ENCODE results near the gene USHBP1.

The USHBP1 gene, protein sequence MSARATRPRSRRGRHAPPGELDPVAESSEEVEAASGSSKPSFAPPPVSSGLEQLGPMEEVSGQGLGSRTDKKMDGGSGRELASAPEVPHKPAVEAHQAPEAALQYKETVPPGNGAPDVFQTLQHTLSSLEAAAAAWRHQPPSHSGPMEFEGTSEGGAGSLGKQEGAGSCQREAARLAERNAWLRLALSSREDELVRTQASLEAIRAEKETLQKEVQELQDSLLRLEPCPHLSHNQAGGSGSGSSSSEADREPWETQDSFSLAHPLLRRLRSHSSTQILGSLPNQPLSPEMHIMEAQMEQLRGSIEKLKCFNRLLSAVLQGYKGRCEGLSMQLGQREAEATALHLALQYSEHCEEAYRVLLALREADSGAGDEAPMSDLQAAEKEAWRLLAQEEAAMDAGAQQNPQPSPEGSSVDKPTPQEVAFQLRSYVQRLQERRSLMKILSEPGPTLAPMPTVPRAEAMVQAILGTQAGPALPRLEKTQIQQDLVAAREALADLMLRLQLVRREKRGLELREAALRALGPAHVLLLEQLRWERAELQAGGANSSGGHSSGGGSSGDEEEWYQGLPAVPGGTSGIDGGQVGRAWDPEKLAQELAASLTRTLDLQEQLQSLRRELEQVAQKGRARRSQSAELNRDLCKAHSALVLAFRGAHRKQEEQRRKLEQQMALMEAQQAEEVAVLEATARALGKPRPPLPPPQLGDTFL

GRCh38 chr19:17264641-17264979 lies at the start of gene USHBP1:
USHBP1 (minus strand) TSS chr19:17264745; CDS start chr19:17264299, 446 bp downstream.
- no peak for DNase-seq (ENCODE audit: low read depth)

GRCh38 chr19:17314007-17314593 lies 49.6 kb upstream of the USHBP1 start:
- DNase-seq (ENCODE audit: low read depth) = no peak

- DNase-seq (ENCODE audit: low read depth) = no peak
Observed at GRCh38 chr19:17312189-17313113, 47.9 kb upstream of the USHBP1 start.

GRCh38 chr19:17311455-17312188 lies 47.1 kb upstream of the USHBP1 start:
- DNase-seq (ENCODE audit: low read depth) = no peak

- DNase-seq (ENCODE audit: low read depth) = no peak
Observed at GRCh38 chr19:17309965-17310461, 45.5 kb upstream of the USHBP1 start.

DNA sequence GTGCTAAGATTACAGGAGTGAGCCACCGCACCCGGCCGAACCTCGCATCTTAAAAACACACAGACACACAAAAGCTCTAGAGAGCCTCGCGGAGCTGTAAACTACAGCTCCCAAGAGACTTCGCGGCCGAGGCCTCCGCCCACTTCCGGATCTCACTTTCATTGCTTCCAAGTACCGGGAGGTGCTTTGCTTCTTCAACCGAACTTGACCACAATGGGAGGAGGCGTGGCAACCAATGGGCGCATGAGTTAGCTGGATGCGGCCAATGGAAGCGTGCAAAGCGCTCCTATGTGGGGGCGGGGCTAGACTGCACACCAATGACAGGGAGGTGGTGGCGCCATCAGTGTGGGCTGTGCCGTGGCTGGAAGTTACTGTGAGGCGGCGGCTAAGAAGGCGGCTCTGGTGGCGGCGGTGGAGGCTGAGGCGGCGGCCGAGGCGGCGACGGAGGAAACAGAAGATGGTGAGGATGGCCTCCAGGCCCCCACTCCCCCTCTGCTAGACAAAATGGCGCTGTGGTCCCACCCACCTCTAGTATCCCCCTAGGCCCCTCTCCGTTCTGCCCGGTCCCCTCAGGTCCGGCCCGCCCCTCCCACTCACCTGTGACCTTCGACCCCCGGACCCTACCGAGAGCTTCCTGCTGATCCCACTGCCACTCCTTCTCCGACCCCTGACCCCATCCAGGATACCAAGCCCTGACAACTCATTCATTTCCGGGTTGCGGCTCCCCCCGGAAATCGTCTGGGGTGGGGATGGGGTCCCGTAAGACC lies 44.8 kb upstream of the USHBP1 start, which contains the start of gene DDA1:
Gene DDA1 (plus strand): TSS at position 366 of the 767 bp plus-strand sequence. CDS start 92 bp downstream, at position 458.
- DNase-seq (ENCODE audit: low read depth) = peak; percentile 100

DNA sequence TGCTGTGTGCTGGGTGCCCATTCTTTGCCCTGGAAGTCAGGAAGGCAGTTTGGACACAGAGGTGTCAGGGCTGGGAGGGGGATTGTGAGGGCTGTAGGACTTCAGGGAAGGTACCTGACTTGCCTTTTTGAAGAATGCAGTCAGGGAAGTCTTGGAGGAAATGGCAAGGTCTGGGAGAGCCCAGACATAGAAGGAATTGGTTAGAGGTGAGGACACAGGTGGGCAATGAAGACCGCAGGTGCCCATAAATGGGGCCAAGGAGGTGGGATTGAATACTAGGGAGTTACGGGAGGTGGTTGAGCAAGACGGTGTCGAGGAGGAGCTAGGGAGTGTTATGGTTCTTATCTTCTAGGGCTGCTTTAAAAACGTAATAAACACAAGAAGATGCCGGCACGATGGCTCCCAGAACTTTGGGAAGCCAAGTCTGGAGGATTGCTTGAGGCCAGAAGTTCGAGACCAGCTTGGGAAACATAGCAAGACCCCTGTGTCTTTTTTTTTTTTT lies 43.4 kb upstream of the USHBP1 start:
- no peak for DNase-seq (ENCODE audit: low read depth)

- no peak for DNase-seq (ENCODE audit: low read depth)
Observed at GRCh38 chr19:17306285-17306714, 41.8 kb upstream of the USHBP1 start.

GRCh38 chr19:17305517-17306284 lies 41.2 kb upstream of the USHBP1 start, which contains the start of gene MRPL34:
MRPL34 (plus strand) TSS chr19:17305872; CDS start chr19:17305893, 21 bp downstream.
- peak; percentile 99 for DNase-seq (ENCODE audit: low read depth)

DNA sequence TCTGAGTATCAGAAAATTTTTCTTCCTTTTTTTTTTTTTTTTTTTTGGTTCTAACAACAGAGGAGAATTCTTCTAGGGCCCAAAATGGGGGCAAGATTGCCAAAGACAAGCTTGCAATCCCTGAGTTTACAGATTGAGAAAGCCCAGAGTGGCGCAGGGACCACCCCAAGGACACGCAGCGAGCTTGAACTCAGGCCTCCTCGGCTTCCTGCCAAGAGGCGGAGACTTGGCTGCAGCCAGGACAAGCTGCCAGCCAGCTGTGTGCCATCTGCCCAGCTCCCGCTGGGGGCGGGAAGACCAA lies 40.6 kb upstream of the USHBP1 start:
- no peak for DNase-seq (ENCODE audit: low read depth)

DNA sequence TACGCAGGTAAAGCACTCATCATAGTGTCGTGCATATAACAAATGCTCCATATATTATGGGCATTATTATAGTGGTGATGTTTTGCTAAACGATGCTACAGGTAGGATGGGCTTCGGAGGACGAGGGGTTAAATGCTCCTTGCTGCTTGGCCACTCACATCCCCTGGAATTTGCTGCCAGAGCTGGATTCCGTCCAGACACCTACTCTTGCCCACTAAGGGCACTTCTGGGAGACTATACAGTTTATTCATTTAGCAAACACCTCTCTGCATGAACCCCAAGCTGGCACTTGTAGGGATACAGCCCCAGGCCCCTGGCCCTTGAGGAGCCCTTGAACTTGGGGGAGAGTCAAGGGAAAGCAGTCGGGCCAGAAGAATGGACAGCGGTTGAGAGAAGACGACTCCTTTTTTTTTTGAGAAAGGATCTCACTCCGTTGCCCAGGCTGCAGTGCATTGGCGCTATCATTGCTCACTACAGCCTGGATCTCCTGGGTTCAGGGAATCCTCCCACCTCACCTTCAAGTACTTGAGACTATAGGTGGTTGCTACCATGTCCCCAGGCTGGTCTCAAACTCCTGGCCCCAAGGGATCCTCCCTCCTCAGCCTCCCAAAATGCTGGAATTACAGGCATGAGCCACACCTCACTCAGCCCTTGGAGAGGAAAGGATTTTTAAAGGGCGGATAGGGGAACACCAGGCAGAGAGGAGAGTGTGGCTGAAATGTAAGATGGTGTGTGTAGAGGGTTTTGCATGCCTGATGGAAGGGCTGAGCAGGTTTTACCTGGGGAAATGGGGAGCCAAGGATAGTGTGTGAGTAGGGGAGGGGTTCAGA lies 40.1 kb upstream of the USHBP1 start:
- DNase-seq (ENCODE audit: low read depth) = no peak

DNA sequence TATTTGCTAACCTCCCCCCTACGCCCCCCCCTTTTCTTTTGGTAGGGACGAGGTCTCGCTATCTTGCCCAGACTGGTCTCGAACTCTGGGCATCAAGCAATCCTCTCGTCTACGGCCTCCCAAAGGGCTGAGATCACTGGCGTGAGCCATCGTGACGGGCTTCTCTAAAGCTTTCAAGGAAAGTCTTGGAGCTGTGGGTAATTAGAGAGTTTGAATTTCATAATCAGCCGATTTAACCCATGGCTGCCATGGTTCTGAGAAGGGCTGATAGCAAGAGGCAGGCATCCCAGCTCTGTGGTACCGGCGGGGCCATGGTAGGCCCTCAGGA lies 39.4 kb upstream of the USHBP1 start:
- DNase-seq (ENCODE audit: low read depth) = no peak

GRCh38 chr19:17303167-17303939 lies 38.8 kb upstream of the USHBP1 start, which contains the start of gene ABHD8:
ABHD8 (minus strand) TSS chr19:17303425; CDS start chr19:17301616, 1,809 bp downstream.
- DNase-seq (ENCODE audit: low read depth) = peak; percentile 92

DNA sequence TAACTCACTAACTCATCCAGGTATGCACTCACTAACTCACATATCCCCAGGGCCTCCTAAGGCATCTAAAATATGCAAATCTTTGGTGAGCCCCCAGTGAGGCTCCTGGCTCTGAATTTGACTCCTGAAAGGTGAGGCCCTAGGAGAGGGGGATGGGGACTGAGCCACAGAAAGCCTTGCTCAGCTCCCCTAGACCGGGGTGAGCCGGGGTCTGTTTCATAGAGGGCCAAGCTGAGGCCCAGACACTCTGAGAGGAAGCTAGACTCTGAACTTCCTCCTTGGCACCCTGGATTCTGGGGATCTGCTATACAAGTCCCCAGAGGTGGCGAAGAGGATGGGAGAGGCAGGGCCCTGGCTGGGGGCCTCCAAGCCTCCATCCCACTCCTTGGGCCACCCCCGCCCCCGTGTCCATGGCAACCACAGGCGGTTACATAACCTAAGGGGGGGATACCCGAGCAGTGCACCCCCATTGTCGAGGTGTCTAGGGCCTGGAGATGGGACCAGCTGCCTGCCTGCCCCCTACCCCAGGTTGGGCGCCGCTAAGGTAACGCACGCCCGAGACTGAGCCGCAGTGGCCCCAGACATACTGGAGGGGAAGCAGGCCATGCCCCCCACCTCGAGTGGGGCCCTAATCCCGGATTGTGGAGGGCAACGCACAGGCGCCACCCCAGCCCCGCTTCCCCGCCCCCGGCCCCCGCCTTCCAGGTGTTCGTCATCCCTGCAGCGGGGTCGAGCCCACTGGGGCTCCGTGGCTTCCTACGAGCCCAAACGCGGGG lies 38.0 kb upstream of the USHBP1 start:
- DNase-seq (ENCODE audit: low read depth) = no peak

GRCh38 chr19:17300992-17301619 lies 36.6 kb upstream of the USHBP1 start:
- no peak for DNase-seq (ENCODE audit: low read depth)

DNA sequence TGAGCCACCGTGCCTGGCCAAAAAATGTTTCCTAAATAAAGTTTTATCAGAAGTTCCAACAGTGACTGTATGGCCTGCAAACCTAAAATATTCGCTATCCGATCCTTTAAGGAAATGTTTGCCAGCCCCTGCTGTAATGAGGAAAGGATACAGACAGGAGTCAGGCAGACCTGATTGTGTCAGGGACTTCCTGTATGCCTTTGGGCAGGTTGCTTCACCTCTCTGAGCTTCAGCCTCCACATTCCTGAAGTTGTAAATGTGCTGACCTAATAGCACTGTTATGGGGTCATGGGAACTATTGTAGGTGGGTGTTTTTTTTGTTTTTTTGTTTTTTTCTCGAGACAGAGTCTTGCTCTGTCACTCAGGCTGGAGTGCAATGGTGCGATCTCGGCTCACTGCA lies 32.4 kb upstream of the USHBP1 start:
- no peak for DNase-seq (ENCODE audit: low read depth)
